K562 (cell line): ENCODE results near the gene CSAD. TPM values are rescaled to one million over a fixed set of nuclear protein-coding genes. Genes with fewer than 3 reads are reported as not detected.

Experiments used
- ATAC-seq: fragments of 200-7000 bp; cut with Tn5 transposase; 3 replicates; pipeline ENCODE4 v1.9.1; 2020; ENCODE audit warnings: moderate library complexity
- BruUV-seq: library from RNA; stranded (reverse); fragments of 400-500 nt; replicated peaks from 2 replicates; lab custom pipeline; 2021; lab: Mats Ljungman, UMichigan
- CTCF ChIA-PET: fragments of 300-600 bp; formaldehyde crosslinking; extraction: SDS; loops from one replicate; lab custom pipeline; 2021; ENCODE audit warnings: low intra/inter-chr PET ratio; lab: Yijun Ruan, JAX
- POLR2A ChIA-PET: fragments of 300-600, 350-650 bp; sonication (Branson Sonifier 250); formaldehyde crosslinking; extraction: SDS; loops from one replicate; lab custom pipeline; 2021; ENCODE audit warnings: antibody characterized with exemption, inconsistent platforms; lab: Yijun Ruan, JAX
- DNase-seq, 4 experiments: peaks; one replicate each; pipeline versions ENCODE4 v3.0.0 to v3.0.0-alpha.2; 2011 to 2018; ENCODE audit warnings: low spot score in 3 of 4, mixed read lengths in 3 of 4; ENCODE audit errors: extremely low read depth in 1 of 4
- FAIRE-seq: peaks from 2 replicates; lab custom pipeline; 2011; peaks lifted over from hg19 to GRCh38; lab: Jason Lieb, UNC
- H2AFZ ChIP-seq: 2 replicates; pipeline ENCODE4 v1.6.0; 2011; ENCODE audit warnings: low read depth, low read length, control low read depth, inconsistent platforms
- H3K27ac ChIP-seq: fragments of 200-600 bp; 3 replicates; pipeline ENCODE4 v1.8.0; 2011; ENCODE audit warnings: low read depth, mild to moderate bottlenecking, control low read depth, inconsistent platforms, low read length, moderate library complexity, mixed read lengths; ENCODE audit errors: extremely low read depth
- H3K27me3 ChIP-seq, 2 experiments: fragments of 300-600 bp in 1 of 2; 2 replicates in 1 of 2; 3 replicates in 1 of 2; pipeline versions ENCODE4 v1.6.0 to v1.8.0; 2011; ENCODE audit warnings: inconsistent platforms in 2 of 2, low read length in 2 of 2, mild to moderate bottlenecking in 1 of 2, mixed read lengths in 1 of 2, moderate library complexity in 1 of 2; ENCODE audit not compliant: control insufficient read depth in 2 of 2, insufficient read depth in 2 of 2
- H3K36me3 ChIP-seq: fragments of 300-600 bp; 3 replicates; pipeline ENCODE4 v1.8.0; 2011; ENCODE audit warnings: mild to moderate bottlenecking, low read length, inconsistent platforms; ENCODE audit not compliant: control insufficient read depth, insufficient read depth
- H3K4me1 ChIP-seq, 2 experiments: fragments of 200-600 bp in 1 of 2; replicated peaks in 1 of 2; 2 replicates in 1 of 2; 3 replicates in 1 of 2; pipeline versions ENCODE4 v1.5.1 to v1.8.0; 2011; ENCODE audit warnings: inconsistent platforms in 2 of 2, low read length in 2 of 2, mild to moderate bottlenecking in 1 of 2, mixed read lengths in 1 of 2, moderate library complexity in 1 of 2; ENCODE audit not compliant: control insufficient read depth in 2 of 2, insufficient read depth in 2 of 2
- H3K4me2 ChIP-seq: 2 replicates; pipeline ENCODE4 v1.6.1; 2011; ENCODE audit warnings: low read length, control low read depth, inconsistent platforms, mixed read lengths; ENCODE audit not compliant: insufficient read depth
- H3K4me3 ChIP-seq: fragments of 200-600 bp; sonication (generic), shearing (Covaris generic); 2 replicates; pipeline ENCODE4 v1.5.1; 2016; ENCODE audit warnings: control low read depth, inconsistent platforms
- H3K79me2 ChIP-seq: fragments of 200-600 bp; 3 replicates; pipeline ENCODE4 v1.8.0; 2011; ENCODE audit warnings: low read length, inconsistent platforms; ENCODE audit not compliant: control insufficient read depth, insufficient read depth
- H3K9ac ChIP-seq, 2 experiments: 2 replicates each; pipeline versions ENCODE4 v1.6.0 to v1.6.1; 2011; ENCODE audit warnings: low read depth in 2 of 2, low read length in 2 of 2, control low read depth in 1 of 2, inconsistent platforms in 1 of 2, mild to moderate bottlenecking in 1 of 2, mixed read lengths in 1 of 2; ENCODE audit not compliant: insufficient read depth in 1 of 2
- H3K9me1 ChIP-seq: one replicate; pipeline ENCODE4 v1.6.0; 2011; ENCODE audit warnings: inconsistent platforms, mild to moderate bottlenecking, low read length, moderate library complexity; ENCODE audit not compliant: control insufficient read depth, insufficient read depth
- H3K9me3 ChIP-seq: replicated peaks from 2 replicates; pipeline ENCODE4 v1.5.1; 2011; ENCODE audit warnings: low read depth, low read length, inconsistent platforms; ENCODE audit not compliant: control insufficient read depth, insufficient read depth
- H4K20me1 ChIP-seq: replicated peaks from 2 replicates; pipeline ENCODE4 v1.6.1; 2011; ENCODE audit warnings: low read length, inconsistent platforms, mixed read lengths; ENCODE audit not compliant: control insufficient read depth, insufficient read depth
- CC2D1A ChIP-seq: fragments of 450-650 bp; IDR thresholded peaks from 2 replicates; pipeline ENCODE4 v1.6.1; 2017; ENCODE audit warnings: mild to moderate bottlenecking
- FOXK2 ChIP-seq, 2 experiments: fragments of 450-650 bp; IDR thresholded peaks in 1 of 2; conservative IDR thresholded peaks in 1 of 2; 2 replicates each; pipeline ENCODE4 v1.6.1; 2016; ENCODE audit warnings: low read depth in 2 of 2, mild to moderate bottlenecking in 1 of 2
- FOXP1 ChIP-seq: sonication (generic); formaldehyde crosslinking; IDR thresholded peaks from 2 replicates; pipeline ENCODE4 v1.8.0; 2022; ENCODE audit warnings: mild to moderate bottlenecking, missing genetic modification reagents
- FUS ChIP-seq: fragments of 200-400 bp; formaldehyde crosslinking; optimal IDR thresholded peaks from 2 replicates; pipeline ENCODE3; 2017; ENCODE audit warnings: low read depth, low read length
- KAT8 ChIP-seq: fragments of 450-650 bp; IDR thresholded peaks from 2 replicates; pipeline ENCODE4 v1.6.1; 2016; ENCODE audit warnings: low read depth, mild to moderate bottlenecking
- PYGO2 ChIP-seq: fragments of 450-650 bp; IDR thresholded peaks from 2 replicates; pipeline ENCODE4 v1.6.1; 2016; ENCODE audit warnings: mild to moderate bottlenecking, missing genetic modification characterization, moderate library complexity, missing compliant biosample characterization
- SOX6 ChIP-seq: fragments of 450-650 bp; IDR thresholded peaks from 2 replicates; pipeline ENCODE4 v1.6.1; 2014; ENCODE audit warnings: mild to moderate bottlenecking
- STAT5A ChIP-seq: IDR thresholded peaks from 2 replicates; pipeline ENCODE4 v1.6.1; 2012; ENCODE audit warnings: low read length, inconsistent platforms, borderline replicate concordance
- TARDBP ChIP-seq: fragments of 450-650 bp; IDR thresholded peaks from 2 replicates; pipeline ENCODE4 v1.6.1; 2016
- XRCC3 ChIP-seq: fragments of 450-650 bp; IDR thresholded peaks from 2 replicates; pipeline ENCODE4 v1.6.1; 2017; ENCODE audit warnings: mild to moderate bottlenecking, moderate library complexity
- ZFX ChIP-seq: sonication (generic); formaldehyde crosslinking; IDR thresholded peaks from 2 replicates; pipeline ENCODE4 v1.8.0; 2022; ENCODE audit warnings: mild to moderate bottlenecking, missing genetic modification reagents, moderate library complexity
- ZNF143 ChIP-seq: sonication (generic); formaldehyde crosslinking; IDR thresholded peaks from 2 replicates; pipeline ENCODE4 v1.9.0; 2022; ENCODE audit warnings: mild to moderate bottlenecking, missing genetic modification reagents
- ZNF253 ChIP-seq: fragments of 250-450 bp; sonication (Bioruptor Pico); conservative IDR thresholded peaks from 2 replicates; pipeline ENCODE4 v1.6.1; 2021; ENCODE audit warnings: mild to moderate bottlenecking
- ZNF583 ChIP-seq: fragments of 250-450 bp; sonication (Bioruptor Pico); IDR thresholded peaks from 2 replicates; pipeline ENCODE4 v1.4.0; 2020
- WGBS: fragments of 100-300 bp; shearing (Covaris generic); methylation state at CpG from one replicate; pipeline ENCODE4 v1.1.6; 2016; ENCODE audit warnings: low coverage, mixed read lengths; ENCODE audit not compliant: insufficient coverage; ENCODE audit errors: missing lambda C conversion rate; 5-methylcytosine and 5-hydroxymethylcytosine counted together
- in situ Hi-C: fragments of 300-500 bp; cut with MboI; formaldehyde crosslinking; loops from 4 replicates; pipeline ENCODE4 v1.15.0; 2018; ENCODE audit warnings: inconsistent platforms, mixed read lengths
- intact Hi-C: fragments of 100-400 bp; cut with micrococcal nuclease; formaldehyde crosslinking; loops from 2 replicates; pipeline ENCODE4 v1.14.2; 2022
- polyA plus RNA-seq, 8 experiments: library from polyadenylated mRNA; depleted of rRNA in 4 of 8; stranded (reverse) in 5 of 8; unstranded in 3 of 8; fragments of >200 nt; fragmentation: Nextera tagmentation in 2 of 8; fragmentation: Illumina TruSeq in 1 of 8; extraction: Ambion mirVana in 2 of 8; extraction: Trizol in 1 of 8; gene quantifications; 2 replicates each; pipeline versions ENCODE4 v1.2.1 to v1.2.3, GENCODE V29; 2011 to 2014; ENCODE audit warnings: inconsistent platforms in 1 of 8, missing spikeins in 1 of 8
- total RNA-seq, 7 experiments: library from RNA; depleted of rRNA in 6 of 7; stranded (reverse); fragments of >200 nt in 6 of 7; fragmentation: Illumina TruSeq in 2 of 7; extraction: Trizol in 2 of 7; gene quantifications; 2 replicates each; pipeline versions ENCODE4 v1.2.1 to v1.2.3, GENCODE V29; 2011 to 2021; ENCODE audit warnings: low replicate concordance in 1 of 7
- TF ChIP-seq, protein P1 (sequence below), 2 experiments: fragments of 450-650 bp; IDR thresholded peaks; 2 replicates each; pipeline ENCODE4 v1.6.1; 2016; ENCODE audit warnings: mild to moderate bottlenecking in 2 of 2, borderline replicate concordance in 1 of 2, low read depth in 1 of 2, moderate library complexity in 1 of 2

The CSAD gene
- total and polyA plus RNA-seq, 9 of the 15 experiments (the other 6 are each of a cell fraction or from before 2014, with no cell fraction given): 1.8 to 19.6 (median 8.1) TPM

GRCh38 chr12:53145383-53146260 lies 35.1 kb downstream of the CSAD start:
- ATAC-seq: no peak
- Histone ChIP-seq H3K27ac (no peak overlapping the region), H3K9me1 (no peaks in the 10 kb centered on the region), H3K36me3 (no peaks in the 10 kb centered on the region), H3K9ac (peak overlapping the region in 1 of 2 experiments; percentile 42; a peak in 1 of 4 replicates), H2AFZ (no peak overlapping the region), H3K4me2 (no peak overlapping the region), H3K4me3 (no peak overlapping the region), H3K9me3 (peaks cover 5% of the 10 kb centered on the region), H4K20me1 (no peaks in the 10 kb centered on the region), H3K4me1 (peaks cover 6 to 9% of the 10 kb centered on the region in 2 experiments; a peak in 3 of 5 replicates), H3K27me3 (no peaks in the 10 kb centered on the region), H3K79me2 (no peaks in the 10 kb centered on the region)
- FAIRE-seq: no peak
- POLR2A ChIA-PET: interaction anchor here (0.6 to 1.1 kb wide), 4 partner anchors 14 to 598 kb away, joined by 3 to 4 read pairs (median 4); no protein-coding TSS in a partner anchor
- no TSS peak for BruUV-seq
- in situ Hi-C loops (no loop called here), intact Hi-C loops (no loop called here)
- CTCF ChIA-PET: no interaction called here
- 49% methylated on average over 5 of the region's 5 CpGs for WGBS
- no peak for DNase-seq
- TF ChIP-seq KAT8 (no peak), PYGO2 (tag) (no peak), FOXP1 (no peak), SOX6 (no peak), ZNF253 (CRISPR knock-in tag) (no peak), FUS (no peak), ZNF583 (CRISPR knock-in tag) (no peak), ZNF143 (CRISPR knock-in tag) (no peak), ZFX (CRISPR knock-in tag) (no peak), XRCC3 (no peak), CC2D1A (no peak), TARDBP (no peak), STAT5A (no peak), FOXK2 (conservative IDR thresholded peaks at IDR 0.05 in 1 of 2, IDR thresholded peaks at IDR 0.05 in 1 of 2; ENCODE audit: low read depth in 2 of 2) (no peak)
- TF ChIP-seq, protein P1, sequence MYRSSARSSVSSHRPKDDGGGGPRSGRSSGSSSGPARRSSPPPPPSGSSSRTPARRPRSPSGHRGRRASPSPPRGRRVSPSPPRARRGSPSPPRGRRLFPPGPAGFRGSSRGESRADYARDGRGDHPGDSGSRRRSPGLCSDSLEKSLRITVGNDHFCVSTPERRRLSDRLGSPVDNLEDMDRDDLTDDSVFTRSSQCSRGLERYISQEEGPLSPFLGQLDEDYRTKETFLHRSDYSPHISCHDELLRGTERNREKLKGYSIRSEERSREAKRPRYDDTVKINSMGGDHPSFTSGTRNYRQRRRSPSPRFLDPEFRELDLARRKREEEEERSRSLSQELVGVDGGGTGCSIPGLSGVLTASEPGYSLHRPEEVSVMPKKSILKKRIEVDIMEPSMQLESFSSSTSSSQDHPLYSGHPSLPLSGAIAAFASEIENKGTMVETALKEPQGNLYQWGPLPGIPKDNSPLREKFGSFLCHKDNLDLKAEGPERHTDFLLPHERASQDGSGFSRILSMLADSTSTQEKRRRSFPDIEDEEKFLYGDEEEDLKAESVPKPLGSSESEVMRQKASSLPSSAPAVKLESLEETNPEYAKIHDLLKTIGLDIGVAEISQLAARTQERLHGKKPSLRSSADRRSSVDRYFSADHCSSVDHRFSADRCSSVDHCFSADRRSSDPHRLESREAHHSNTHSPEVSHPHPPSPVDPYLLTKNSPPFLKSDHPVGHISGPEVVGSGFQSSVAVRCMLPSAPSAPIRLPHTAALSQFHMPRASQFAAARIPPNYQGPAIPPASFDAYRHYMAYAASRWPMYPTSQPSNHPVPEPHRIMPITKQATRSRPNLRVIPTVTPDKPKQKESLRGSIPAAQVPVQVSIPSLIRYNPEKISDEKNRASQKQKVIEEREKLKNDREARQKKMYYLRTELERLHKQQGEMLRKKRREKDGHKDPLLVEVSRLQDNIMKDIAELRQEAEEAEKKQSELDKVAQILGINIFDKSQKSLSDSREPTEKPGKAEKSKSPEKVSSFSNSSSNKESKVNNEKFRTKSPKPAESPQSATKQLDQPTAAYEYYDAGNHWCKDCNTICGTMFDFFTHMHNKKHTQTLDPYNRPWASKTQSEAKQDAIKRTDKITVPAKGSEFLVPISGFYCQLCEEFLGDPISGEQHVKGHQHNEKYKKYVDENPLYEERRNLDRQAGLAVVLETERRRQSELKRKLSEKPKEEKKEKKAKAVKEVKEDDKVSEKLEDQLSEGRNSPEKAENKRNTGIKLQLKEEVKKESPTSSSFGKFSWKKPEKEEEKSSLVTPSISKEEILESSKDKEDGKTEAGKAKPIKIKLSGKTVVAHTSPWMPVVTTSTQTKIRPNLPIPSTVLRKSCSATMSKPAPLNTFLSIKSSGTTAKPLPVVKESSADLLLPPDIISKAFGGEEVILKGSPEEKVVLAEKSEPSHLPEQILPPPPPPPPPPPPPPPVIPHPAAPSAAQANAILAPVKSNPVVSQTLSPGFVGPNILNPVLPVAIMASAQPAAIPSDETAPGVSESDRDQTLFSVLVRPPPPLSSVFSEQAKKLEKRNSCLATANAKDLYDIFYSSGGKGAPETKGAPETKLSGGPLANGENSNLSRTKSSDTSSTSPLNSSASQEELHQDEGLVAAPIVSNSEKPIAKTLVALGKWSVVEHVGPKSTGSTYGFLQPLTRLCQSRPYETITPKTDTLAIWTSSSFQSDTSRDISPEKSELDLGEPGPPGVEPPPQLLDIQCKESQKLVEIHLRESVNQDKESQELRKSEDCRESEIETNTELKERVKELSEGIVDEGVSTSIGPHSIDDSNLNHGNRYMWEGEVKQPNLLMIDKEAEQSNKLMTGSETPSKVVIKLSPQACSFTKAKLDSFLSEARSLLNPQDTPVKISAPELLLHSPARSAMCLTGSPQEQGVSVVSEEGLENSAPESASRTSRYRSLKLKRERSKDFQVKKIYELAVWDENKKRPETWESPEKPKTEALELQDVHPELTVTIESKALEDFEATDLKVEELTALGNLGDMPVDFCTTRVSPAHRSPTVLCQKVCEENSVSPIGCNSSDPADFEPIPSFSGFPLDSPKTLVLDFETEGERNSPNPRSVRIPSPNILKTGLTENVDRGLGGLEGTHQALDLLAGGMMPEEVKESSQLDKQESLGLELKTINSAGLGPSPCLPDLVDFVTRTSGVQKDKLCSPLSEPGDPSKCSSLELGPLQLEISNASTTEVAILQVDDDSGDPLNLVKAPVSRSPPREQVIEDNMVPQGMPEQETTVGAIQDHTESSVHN (IDR thresholded peaks at IDR 0.05; ENCODE audit: borderline replicate concordance in 1 of 2, low read depth in 1 of 2): no peak
